CD4-positive, CD25-positive, alpha-beta regulatory T cell (primary cell): Measurements from ENCODE around the gene FGF22. TPM values are rescaled to one million over a fixed set of nuclear protein-coding genes. Genes with fewer than 3 reads are reported as not detected.

ENCODE experiments used
- ATAC-seq, 2 donors: fragments of 150-1000 bp; cut with Tn5 transposase; one replicate each; pipeline ENCODE4 v1.10.0; 2021; ENCODE audit warnings: low read depth in 2 of 2, moderate number of reproducible peaks in 2 of 2, moderate library complexity in 1 of 2
- DNase-seq, 3 donors: peaks; one replicate each; pipeline versions ENCODE4 v3.0.0 to v3.0.0-alpha.2; 2012 to 2022; ENCODE audit warnings: mixed read lengths in 1 of 3
- H3K27ac ChIP-seq: one replicate; pipeline ENCODE4 v1.7.0; 2013; ENCODE audit warnings: mild to moderate bottlenecking, low read length; ENCODE audit not compliant: insufficient read depth, poor library complexity, severe bottlenecking
- H3K27me3 ChIP-seq: one replicate; pipeline ENCODE4 v1.7.0; 2013; ENCODE audit warnings: low read length; ENCODE audit not compliant: control insufficient read depth, insufficient read depth
- H3K36me3 ChIP-seq: one replicate; pipeline ENCODE4 v1.7.0; 2013; ENCODE audit warnings: mild to moderate bottlenecking, low read length, moderate library complexity; ENCODE audit not compliant: control insufficient read depth, insufficient read depth
- H3K4me1 ChIP-seq: 2 replicates; pipeline ENCODE4 v1.7.0; 2013; ENCODE audit warnings: mild to moderate bottlenecking, low read length; ENCODE audit not compliant: insufficient read depth, control insufficient read depth, poor library complexity, severe bottlenecking
- H3K4me3 ChIP-seq: one replicate; pipeline ENCODE4 v1.7.0; 2013; ENCODE audit warnings: low read depth, mild to moderate bottlenecking, low read length, moderate library complexity
- H3K9me3 ChIP-seq, 2 experiments: 1 replicate in 1 of 2; 2 replicates in 1 of 2; pipeline ENCODE4 v1.7.0; 2013; ENCODE audit warnings: low read length in 2 of 2, mild to moderate bottlenecking in 1 of 2, moderate library complexity in 1 of 2; ENCODE audit not compliant: control insufficient read depth in 2 of 2
- H3K27ac Mint-ChIP-seq, 3 donors: one replicate each; pipeline ENCODE4 v1.8.0; 2020 to 2022; ENCODE audit warnings: mild to moderate bottlenecking in 3 of 3, mixed read lengths in 3 of 3, moderate library complexity in 2 of 3
- H3K27me3 Mint-ChIP-seq: one replicate; pipeline ENCODE4 v1.8.0; 2022; ENCODE audit warnings: mild to moderate bottlenecking, mixed read lengths
- H3K36me3 Mint-ChIP-seq: one replicate; pipeline ENCODE4 v1.8.0; 2020; ENCODE audit warnings: mixed read lengths
- H3K4me1 Mint-ChIP-seq, 4 donors: one replicate each; pipeline ENCODE4 v1.8.0; 2020 to 2022; ENCODE audit warnings: mixed read lengths in 4 of 4, mild to moderate bottlenecking in 1 of 4
- H3K4me3 Mint-ChIP-seq, 4 donors: one replicate each; pipeline ENCODE4 v1.8.0; 2020 to 2022; ENCODE audit warnings: mild to moderate bottlenecking in 4 of 4, mixed read lengths in 4 of 4, moderate library complexity in 3 of 4
- H3K9me3 Mint-ChIP-seq, 7 donors: one replicate each; pipeline ENCODE4 v1.8.0; 2020 to 2022; ENCODE audit warnings: mixed read lengths in 7 of 7, mild to moderate bottlenecking in 3 of 7, moderate library complexity in 2 of 7
- polyA plus RNA-seq, 4 donors: library from polyadenylated mRNA; unstranded; fragments of 300-500 nt; fragmentation: Illumina TruSeq; gene quantifications; one replicate each; pipeline ENCODE4 v1.2.3, GENCODE V29; 2021
- total RNA-seq: library from RNA; stranded (reverse); gene quantifications from one replicate; pipeline ENCODE4 v1.2.3, GENCODE V29; 2022

FGF22 gene
- 0.81 TPM for total RNA-seq
- under 1 TPM in 1 of 4 donors, not detected in 3; 0.17 TPM for polyA plus RNA-seq

DNA sequence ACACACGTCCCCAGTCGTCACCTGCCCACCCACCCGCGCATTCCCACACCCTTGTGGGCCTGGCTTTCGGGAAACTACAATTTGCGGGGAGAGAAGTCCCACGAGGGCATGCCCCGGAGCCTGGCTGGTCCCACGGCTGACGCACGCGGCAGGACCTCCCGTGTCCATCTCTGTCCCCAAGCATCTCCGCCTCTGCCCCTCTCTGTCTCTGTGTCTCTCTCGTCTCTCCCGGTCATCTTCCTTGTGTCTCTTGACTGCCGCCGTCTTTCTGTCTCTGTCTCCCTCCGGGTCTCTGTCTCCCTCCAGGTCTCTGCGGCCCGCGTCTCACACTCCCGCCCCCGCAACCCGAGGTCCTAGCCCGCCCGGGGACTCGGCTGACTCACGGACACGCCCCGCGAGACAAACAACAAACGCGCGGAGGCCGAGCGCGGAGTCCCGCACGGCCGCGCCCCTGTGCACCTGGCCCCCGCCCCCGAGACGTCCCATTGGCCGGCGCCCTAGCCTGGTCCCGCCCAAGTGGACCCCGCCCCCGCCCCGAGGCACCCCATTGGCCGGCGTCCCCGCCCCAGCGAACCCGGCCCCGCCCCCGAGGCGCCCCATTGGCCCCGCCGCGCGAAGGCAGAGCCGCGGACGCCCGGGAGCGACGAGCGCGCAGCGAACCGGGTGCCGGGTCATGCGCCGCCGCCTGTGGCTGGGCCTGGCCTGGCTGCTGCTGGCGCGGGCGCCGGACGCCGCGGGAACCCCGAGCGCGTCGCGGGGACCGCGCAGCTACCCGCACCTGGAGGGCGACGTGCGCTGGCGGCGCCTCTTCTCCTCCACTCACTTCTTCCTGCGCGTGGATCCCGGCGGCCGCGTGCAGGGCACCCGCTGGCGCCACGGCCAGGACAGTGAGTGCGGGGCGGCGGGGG, at the start of gene FGF22:
Gene FGF22 (plus strand): TSS at position 627 of the 908 bp plus-strand sequence. CDS start 47 bp downstream, at position 674.
- DNase-seq (peak; percentile 91 to 95 (median 93)), ATAC-seq (peak; percentile 95 to 96)
- H3K27me3 Mint-ChIP-seq: no peaks in the 10 kb centered on the region

DNA sequence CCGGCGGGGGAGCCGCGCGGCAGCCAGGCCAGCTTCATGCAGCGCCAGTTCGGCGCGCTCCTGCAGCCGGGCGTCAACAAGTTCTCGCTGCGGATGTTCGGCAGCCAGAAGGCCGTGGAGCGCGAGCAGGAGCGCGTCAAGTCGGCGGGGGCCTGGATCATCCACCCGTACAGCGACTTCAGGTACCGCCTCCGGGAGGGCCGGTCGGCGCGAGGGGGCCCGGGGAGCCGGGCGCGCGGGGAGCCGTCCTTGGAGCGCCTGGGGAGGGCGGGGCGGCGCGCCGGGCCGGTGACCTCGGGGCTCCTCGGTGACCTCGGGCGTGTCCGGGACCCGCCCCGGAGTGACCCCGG, 49.3 kb upstream of the FGF22 start:
- Histone ChIP-seq H3K4me3 (no peak overlapping the region), H3K27ac (no peak overlapping the region), H3K36me3 (no peaks in the 10 kb centered on the region), H3K27me3 (no peaks in the 10 kb centered on the region), H3K4me1 (peaks cover 22% of the 10 kb centered on the region), H3K9me3 (no peaks in the 10 kb centered on the region)
- peak overlapping the region in 1 of 4 donors; percentile 36 for H3K4me3 Mint-ChIP-seq
- H3K9me3 Mint-ChIP-seq: no peaks in the 10 kb centered on the region
- H3K36me3 Mint-ChIP-seq: no peaks in the 10 kb centered on the region
- peaks cover 0 to 12% (median 0%) of the 10 kb centered on the region in 4 donors for H3K4me1 Mint-ChIP-seq
- H3K27ac Mint-ChIP-seq: no peak overlapping the region
- H3K27me3 Mint-ChIP-seq: peaks cover 24% of the 10 kb centered on the region
- peak in 1 of 2 donors; percentile 37 for ATAC-seq
- DNase-seq: peak in 1 of 3 donors; percentile 57

More for the DNA sequence above, at the start of gene FGF22:
- H3K27ac Mint-ChIP-seq: peak within 1 kb of the TSS; percentile 83 to 96 (median 94)
- no peaks in the 10 kb centered on the region for H3K36me3 Mint-ChIP-seq
- H3K4me3 Mint-ChIP-seq: peak within 1 kb of the TSS; percentile 76 to 96 (median 86)
- H3K4me3 ChIP-seq: peak within 1 kb of the TSS; percentile 41
- H3K27ac ChIP-seq: peak within 1 kb of the TSS; percentile 51
- no peaks in the 10 kb centered on the region for H3K9me3 ChIP-seq
- peaks cover 0 to 14% (median 5%) of the 10 kb centered on the region in 4 donors for H3K4me1 Mint-ChIP-seq
- no peaks in the 10 kb centered on the region for H3K36me3 ChIP-seq
- no peaks in the 10 kb centered on the region for H3K27me3 ChIP-seq
- H3K9me3 Mint-ChIP-seq: no peaks in the 10 kb centered on the region
- peaks cover 14% of the 10 kb centered on the region for H3K4me1 ChIP-seq

DNA sequence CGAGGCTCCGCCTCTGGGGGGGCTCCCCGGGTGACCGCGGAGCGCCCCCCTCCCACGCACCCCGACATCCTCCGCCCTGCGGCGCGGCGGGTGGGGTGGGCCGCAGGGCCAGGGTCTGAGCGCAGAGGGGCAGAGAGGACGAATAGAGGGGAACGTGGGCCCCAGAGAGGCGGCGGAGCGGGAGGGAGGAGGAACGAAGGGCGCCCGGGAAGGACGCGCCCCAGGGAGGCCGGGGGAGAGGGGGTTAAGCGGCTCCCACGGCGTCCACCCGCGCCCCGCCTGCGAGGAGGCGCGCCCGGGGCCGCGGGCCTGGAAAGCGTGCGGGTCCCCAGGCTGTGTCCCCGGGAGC, 49.0 kb upstream of the FGF22 start:
- Mint-ChIP-seq H3K4me1 (peaks cover 0 to 12% (median 0%) of the 10 kb centered on the region in 4 donors), H3K27me3 (peaks cover 24% of the 10 kb centered on the region), H3K27ac (no peak overlapping the region), H3K9me3 (no peaks in the 10 kb centered on the region), H3K36me3 (no peaks in the 10 kb centered on the region), H3K4me3 (no peak overlapping the region)
- Histone ChIP-seq H3K36me3 (no peaks in the 10 kb centered on the region), H3K27ac (no peak overlapping the region), H3K4me1 (peaks cover 22% of the 10 kb centered on the region), H3K27me3 (no peaks in the 10 kb centered on the region), H3K4me3 (no peak overlapping the region), H3K9me3 (no peaks in the 10 kb centered on the region)
- DNase-seq (no peak), ATAC-seq (no peak)

DNA sequence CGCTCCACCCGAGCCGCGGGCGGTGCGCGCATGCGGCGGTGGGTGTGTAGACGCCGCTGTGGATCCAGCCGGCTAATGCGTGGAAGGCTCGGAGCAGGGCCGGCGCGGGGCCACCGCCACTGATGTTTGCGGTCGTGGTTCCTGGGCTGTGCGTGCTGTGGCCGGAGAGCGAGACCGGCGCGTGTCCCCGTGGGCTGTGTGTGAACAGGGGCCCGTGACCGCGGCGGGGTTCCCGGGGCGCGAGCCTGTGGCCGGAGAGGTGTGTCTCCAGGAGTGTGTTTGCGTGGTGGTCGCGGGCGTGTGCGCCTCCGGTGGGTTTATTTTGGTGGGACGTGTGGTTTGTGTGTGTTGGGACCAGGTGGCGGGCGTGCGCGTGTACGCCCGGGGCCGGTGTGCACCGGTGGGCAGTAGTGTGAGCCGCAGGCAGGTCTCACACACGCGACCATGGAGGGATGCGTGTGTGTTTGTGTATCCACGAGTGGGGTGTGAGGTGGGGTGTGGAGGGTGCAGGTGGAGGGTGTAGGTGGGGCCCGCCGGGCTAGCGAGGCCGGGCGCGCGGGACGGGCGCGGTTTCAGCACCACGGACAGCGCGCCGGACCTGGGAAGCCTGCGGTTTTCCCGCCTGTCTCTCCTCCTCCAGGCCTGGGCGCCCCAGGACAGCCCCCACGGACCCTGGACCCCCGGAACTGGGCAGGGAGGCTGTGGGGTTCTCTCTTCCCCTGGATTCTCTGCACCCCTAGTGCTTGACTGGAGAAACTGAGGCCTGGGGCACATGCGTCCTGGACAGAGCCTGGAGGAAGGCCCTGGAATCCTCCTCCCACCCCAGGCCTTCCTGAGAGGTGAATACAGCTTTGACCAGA, 48.4 kb upstream of the FGF22 start:
- H3K4me3 ChIP-seq: no peak overlapping the region
- peaks cover 22% of the 10 kb centered on the region for H3K4me1 ChIP-seq
- ATAC-seq: no peak
- H3K36me3 ChIP-seq: no peaks in the 10 kb centered on the region
- Mint-ChIP-seq H3K9me3 (no peaks in the 10 kb centered on the region), H3K27ac (no peak overlapping the region), H3K36me3 (no peaks in the 10 kb centered on the region), H3K4me1 (peaks cover 0 to 12% (median 0%) of the 10 kb centered on the region in 4 donors), H3K27me3 (peaks cover 19% of the 10 kb centered on the region), H3K4me3 (peak overlapping the region in 1 of 4 donors; percentile 43)
- H3K27me3 ChIP-seq: no peaks in the 10 kb centered on the region
- no peak for DNase-seq
- no peaks in the 10 kb centered on the region for H3K9me3 ChIP-seq
- no peak overlapping the region for H3K27ac ChIP-seq

DNA sequence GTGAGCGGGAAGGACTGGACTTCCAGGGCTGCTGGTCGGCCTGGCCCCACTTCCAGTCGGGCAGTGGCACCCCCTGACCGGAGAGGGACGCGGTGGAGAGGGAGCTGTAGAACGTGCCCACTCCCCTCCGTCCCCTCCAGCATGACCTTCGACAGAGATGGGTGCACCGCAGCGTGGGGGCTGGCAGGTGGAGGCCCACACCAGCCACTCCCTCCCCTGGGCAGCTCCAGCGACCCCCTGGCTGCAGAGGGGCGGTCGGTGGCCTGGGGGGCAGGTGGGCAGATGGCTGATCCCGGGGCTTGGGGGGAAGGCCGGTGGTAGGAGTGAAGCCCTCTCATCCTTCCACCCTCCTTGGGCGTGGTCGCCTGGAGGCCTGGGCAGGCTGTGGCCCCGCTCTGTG, 47.6 kb upstream of the FGF22 start:
- peak overlapping the region in 1 of 3 donors; percentile 85 for H3K27ac Mint-ChIP-seq
- DNase-seq: no peak
- no peak overlapping the region for H3K4me3 ChIP-seq
- no peak for ATAC-seq
- peaks cover 22% of the 10 kb centered on the region for H3K4me1 ChIP-seq
- no peaks in the 10 kb centered on the region for H3K27me3 ChIP-seq
- no peak overlapping the region for H3K4me3 Mint-ChIP-seq
- H3K36me3 ChIP-seq: no peaks in the 10 kb centered on the region
- no peaks in the 10 kb centered on the region for H3K9me3 ChIP-seq
- H3K4me1 Mint-ChIP-seq: peaks cover 0 to 12% (median 0%) of the 10 kb centered on the region in 4 donors
- H3K36me3 Mint-ChIP-seq: no peaks in the 10 kb centered on the region
- no peak overlapping the region for H3K27ac ChIP-seq
- H3K9me3 Mint-ChIP-seq: no peaks in the 10 kb centered on the region
- H3K27me3 Mint-ChIP-seq: peaks cover 12% of the 10 kb centered on the region

DNA sequence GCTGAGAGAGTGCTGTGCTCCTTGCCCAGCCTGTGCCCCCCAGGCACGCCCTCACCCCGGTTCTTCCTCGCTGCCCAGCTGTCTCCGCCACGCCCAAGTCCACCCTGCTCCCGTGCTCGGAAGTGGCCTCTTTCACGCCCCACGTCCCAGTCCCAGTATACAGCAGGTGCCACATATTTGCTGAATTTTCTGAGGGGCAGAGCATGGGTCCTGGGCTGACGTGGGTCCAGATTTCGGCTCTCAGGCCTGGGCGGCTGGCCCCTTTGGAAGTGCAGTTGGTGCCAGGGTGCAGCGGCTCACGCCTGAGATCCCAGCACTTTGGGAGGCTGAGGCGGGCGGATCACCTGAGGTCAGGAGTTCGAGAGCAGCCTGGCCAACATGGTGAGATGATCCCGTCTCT, 46.6 kb upstream of the FGF22 start:
- Histone ChIP-seq H3K36me3 (no peaks in the 10 kb centered on the region), H3K4me3 (no peak overlapping the region), H3K27ac (no peak overlapping the region), H3K9me3 (no peaks in the 10 kb centered on the region), H3K4me1 (peaks cover 21% of the 10 kb centered on the region), H3K27me3 (no peaks in the 10 kb centered on the region)
- DNase-seq (no peak), ATAC-seq (no peak)
- no peaks in the 10 kb centered on the region for H3K36me3 Mint-ChIP-seq
- peaks cover 7% of the 10 kb centered on the region for H3K27me3 Mint-ChIP-seq
- peak overlapping the region in 2 of 4 donors; percentile 44 to 71 for H3K4me3 Mint-ChIP-seq
- no peaks in the 10 kb centered on the region for H3K9me3 Mint-ChIP-seq
- H3K27ac Mint-ChIP-seq: peak overlapping the region in 1 of 3 donors; percentile 52
- H3K4me1 Mint-ChIP-seq: peaks cover 0 to 11% (median 0%) of the 10 kb centered on the region in 4 donors

DNA sequence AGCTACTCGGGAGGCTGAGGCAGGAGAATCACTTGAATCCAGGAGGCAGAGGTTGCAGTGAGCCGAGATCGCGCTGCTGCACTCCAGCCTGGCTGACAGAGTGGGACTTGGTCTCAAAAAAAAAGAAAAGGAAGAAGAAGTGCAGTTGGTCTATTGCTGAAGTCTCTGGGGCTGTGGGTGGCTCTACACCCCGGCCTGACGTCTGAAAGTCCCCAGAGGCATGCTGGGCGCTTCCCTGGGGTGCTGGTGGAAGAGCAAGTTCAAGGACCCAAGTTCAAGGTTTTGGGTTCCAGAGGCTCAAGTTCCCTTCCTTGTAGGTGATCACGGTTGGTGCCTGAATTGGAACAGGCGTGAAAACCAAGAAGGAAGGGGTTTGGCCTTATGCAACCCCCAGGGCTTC, 46.2 kb upstream of the FGF22 start:
- H3K9me3 ChIP-seq: no peaks in the 10 kb centered on the region
- Mint-ChIP-seq H3K4me3 (peak overlapping the region in 2 of 4 donors; percentile 44 to 71), H3K9me3 (no peaks in the 10 kb centered on the region), H3K27ac (peak overlapping the region in 1 of 3 donors; percentile 52), H3K27me3 (peaks cover 7% of the 10 kb centered on the region), H3K4me1 (peaks cover 0 to 8% (median 0%) of the 10 kb centered on the region in 4 donors), H3K36me3 (no peaks in the 10 kb centered on the region)
- ATAC-seq: no peak
- peaks cover 16% of the 10 kb centered on the region for H3K4me1 ChIP-seq
- no peak for DNase-seq
- H3K36me3 ChIP-seq: no peaks in the 10 kb centered on the region
- no peak overlapping the region for H3K27ac ChIP-seq
- H3K27me3 ChIP-seq: no peaks in the 10 kb centered on the region
- no peak overlapping the region for H3K4me3 ChIP-seq
